Rectal smooth muscle tissue (tissue), 1 donor: Measurements from ENCODE around the gene OR10V1.

Experiments
- H3K27ac ChIP-seq: one replicate; pipeline ENCODE4 v1.7.0; 2013; ENCODE audit warnings: low read depth, low read length, inconsistent platforms
- H3K27me3 ChIP-seq: one replicate; pipeline ENCODE4 v1.7.0; 2013; ENCODE audit warnings: low read length; ENCODE audit not compliant: control insufficient read depth, insufficient read depth
- H3K36me3 ChIP-seq: one replicate; pipeline ENCODE4 v1.7.0; 2013; ENCODE audit warnings: low read length; ENCODE audit not compliant: control insufficient read depth, insufficient read depth
- H3K4me1 ChIP-seq: one replicate; pipeline ENCODE4 v1.7.0; 2013; ENCODE audit warnings: low read length; ENCODE audit not compliant: control insufficient read depth, insufficient read depth
- H3K4me3 ChIP-seq: one replicate; pipeline ENCODE4 v1.7.0; 2013; ENCODE audit warnings: low read length
- H3K9ac ChIP-seq: one replicate; pipeline ENCODE4 v1.7.0; 2013; ENCODE audit warnings: low read length

OR10V1 gene

GRCh38 chr11:59678118-59678812 lies 35.4 kb downstream of the OR10V1 start:
- Histone ChIP-seq H3K4me1 (no peaks in the 10 kb centered on the region), H3K27me3 (no peaks in the 10 kb centered on the region), H3K9ac (no peak overlapping the region)

GRCh38 chr11:59676205-59676604 lies 37.4 kb downstream of the OR10V1 start:
- Histone ChIP-seq H3K36me3 (no peaks in the 10 kb centered on the region), H3K4me3 (no peak overlapping the region), H3K9ac (no peak overlapping the region), H3K4me1 (no peaks in the 10 kb centered on the region), H3K27ac (no peak overlapping the region), H3K27me3 (no peaks in the 10 kb centered on the region)

More at GRCh38 chr11:59678118-59678812, 35.4 kb downstream of the OR10V1 start:
- Histone ChIP-seq H3K4me3 (no peak overlapping the region), H3K36me3 (no peaks in the 10 kb centered on the region), H3K27ac (no peak overlapping the region)

GRCh38 chr11:59674291-59674690 lies 39.4 kb downstream of the OR10V1 start:
- Histone ChIP-seq H3K36me3 (no peaks in the 10 kb centered on the region), H3K4me1 (peaks cover 6% of the 10 kb centered on the region), H3K9ac (no peak overlapping the region), H3K27me3 (peaks cover 3% of the 10 kb centered on the region), H3K27ac (no peak overlapping the region), H3K4me3 (no peak overlapping the region)

- Histone ChIP-seq H3K36me3 (no peaks in the 10 kb centered on the region), H3K9ac (no peak overlapping the region), H3K4me3 (no peak overlapping the region), H3K27me3 (peaks cover 3% of the 10 kb centered on the region), H3K4me1 (peaks cover 6% of the 10 kb centered on the region), H3K27ac (no peak overlapping the region)
Observed at GRCh38 chr11:59673291-59673690, 40.4 kb downstream of the OR10V1 start.

- Histone ChIP-seq H3K27ac (no peak overlapping the region), H3K4me1 (peaks cover 11% of the 10 kb centered on the region)
Observed at GRCh38 chr11:59671471-59671870, 42.2 kb downstream of the OR10V1 start.

GRCh38 chr11:59669611-59670009 lies 44.0 kb downstream of the OR10V1 start:
- H3K27me3 ChIP-seq, result peaks cover 3% of the 10 kb centered on the region
- H3K27ac ChIP-seq, result peak overlapping the region; percentile 92
- H3K36me3 ChIP-seq, result no peaks in the 10 kb centered on the region
- H3K4me1 ChIP-seq, result peaks cover 11% of the 10 kb centered on the region
- peak overlapping the region; percentile 75 for H3K4me3 ChIP-seq
- H3K9ac ChIP-seq, result peak overlapping the region; percentile 58

More at GRCh38 chr11:59671471-59671870, 42.2 kb downstream of the OR10V1 start:
- H3K36me3 ChIP-seq, result no peaks in the 10 kb centered on the region
- no peak overlapping the region for H3K9ac ChIP-seq
- no peak overlapping the region for H3K4me3 ChIP-seq
- peaks cover 3% of the 10 kb centered on the region for H3K27me3 ChIP-seq

GRCh38 chr11:59668950-59669610 lies 44.6 kb downstream of the OR10V1 start, which contains the start of gene PATL1:
TSS of gene PATL1 (minus strand) at chr11:59669037. CDS start at chr11:59668895, 142 bp downstream.
- Histone ChIP-seq H3K4me1 (peaks cover 11% of the 10 kb centered on the region), H3K9ac (peak within 1 kb of the TSS; percentile 58), H3K27me3 (peaks cover 3% of the 10 kb centered on the region), H3K27ac (peak within 1 kb of the TSS; percentile 92), H3K36me3 (peaks cover 2% of the 10 kb centered on the region), H3K4me3 (peak within 1 kb of the TSS; percentile 75)

- H3K27me3 ChIP-seq, result peaks cover 3% of the 10 kb centered on the region
- H3K27ac ChIP-seq, result peak overlapping the region; percentile 71
- peaks cover 4% of the 10 kb centered on the region for H3K36me3 ChIP-seq
- peaks cover 11% of the 10 kb centered on the region for H3K4me1 ChIP-seq
- H3K9ac ChIP-seq, result no peak overlapping the region
- peak overlapping the region; percentile 71 for H3K4me3 ChIP-seq
Observed at GRCh38 chr11:59668188-59668949, 45.3 kb downstream of the OR10V1 start.

GRCh38 chr11:59667812-59668187 lies 45.8 kb downstream of the OR10V1 start:
- Histone ChIP-seq H3K9ac (no peak overlapping the region), H3K4me3 (peak overlapping the region; percentile 71), H3K36me3 (peaks cover 4% of the 10 kb centered on the region), H3K27ac (peak overlapping the region; percentile 33), H3K4me1 (peaks cover 11% of the 10 kb centered on the region), H3K27me3 (peaks cover 3% of the 10 kb centered on the region)

GRCh38 chr11:59666969-59667368 lies 46.7 kb downstream of the OR10V1 start:
- no peak overlapping the region for H3K4me3 ChIP-seq
- no peak overlapping the region for H3K9ac ChIP-seq
- H3K27me3 ChIP-seq, result peaks cover 3% of the 10 kb centered on the region
- H3K27ac ChIP-seq, result no peak overlapping the region
- peaks cover 11% of the 10 kb centered on the region for H3K4me1 ChIP-seq
- H3K36me3 ChIP-seq, result peaks cover 4% of the 10 kb centered on the region
